ENCODE results near the gene TF.

The TF gene

DNA sequence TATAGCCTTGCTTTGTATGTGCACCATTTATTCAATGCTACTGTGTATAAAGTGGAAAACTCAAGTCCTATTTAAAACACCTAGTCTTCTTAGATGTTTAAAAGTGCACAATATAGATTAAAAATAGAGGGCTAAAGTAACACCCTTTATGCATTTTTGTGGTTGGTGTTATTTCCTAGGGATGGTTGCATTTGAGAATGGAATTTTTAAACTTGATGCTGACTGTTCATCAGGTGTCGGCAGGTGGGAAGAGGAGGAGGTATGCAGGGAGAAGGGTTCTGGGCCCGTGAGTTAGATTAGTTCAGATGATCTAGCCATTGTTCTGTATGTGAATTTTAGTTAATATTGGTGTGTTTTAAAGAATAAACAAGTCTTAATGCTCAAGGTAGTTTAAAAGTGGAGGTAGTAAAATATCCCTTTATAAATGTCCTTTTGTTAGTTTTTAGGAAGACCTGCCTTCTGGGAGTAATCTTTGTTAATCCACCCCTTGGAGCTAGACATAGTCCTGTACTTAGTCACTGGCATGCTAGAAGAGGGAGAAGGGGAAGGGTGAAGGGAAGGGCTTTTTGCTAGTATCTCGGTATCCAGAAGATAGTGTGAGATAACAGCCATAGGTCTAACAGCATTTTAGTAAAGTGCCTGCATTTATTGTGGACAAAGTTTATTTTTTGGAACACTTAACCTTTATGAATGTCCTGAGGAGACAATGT, 51.4 kb downstream of the TF start:
- TF ChIP-seq ZNF274 (IDR thresholded peaks at IDR 0.05; ENCODE audit: low read depth, low read length), result no peak

DNA sequence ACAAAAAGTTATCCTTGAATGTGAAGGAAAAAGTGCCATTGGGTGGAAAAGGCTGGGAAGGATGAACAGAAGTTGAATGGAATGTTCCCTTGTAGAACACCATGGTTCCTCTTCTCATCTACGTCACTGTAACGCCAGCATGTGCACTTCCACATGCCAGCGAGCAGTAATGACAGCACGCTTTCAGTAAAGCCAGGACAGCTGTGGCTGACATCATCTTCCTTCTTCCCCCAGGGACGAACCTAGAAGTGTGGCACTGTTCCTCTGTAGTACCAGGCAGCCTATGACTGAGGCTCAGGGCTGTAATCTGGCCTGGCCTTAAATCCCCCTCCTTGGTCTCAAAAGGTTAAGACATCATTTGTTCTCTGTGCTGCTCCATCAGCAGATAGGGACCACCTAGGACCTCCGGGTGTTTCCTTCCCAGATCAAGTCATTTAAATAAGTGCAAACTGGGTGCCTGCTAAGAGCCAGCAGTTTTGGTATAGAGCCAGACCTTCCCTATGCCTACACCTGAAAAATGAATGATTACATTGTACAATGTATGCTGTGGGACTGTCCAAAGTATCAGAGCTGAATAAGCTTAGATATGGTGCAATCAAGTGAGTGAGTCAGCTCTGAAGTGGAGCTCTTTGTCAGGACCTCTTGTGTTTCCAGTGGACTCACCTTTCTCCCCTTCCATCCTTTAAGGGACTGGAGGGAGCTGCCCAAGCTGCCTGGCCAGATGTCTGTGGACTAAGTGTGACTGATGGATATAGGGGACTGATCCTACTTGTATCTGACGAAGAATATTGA, 53.8 kb downstream of the TF start:
- no peak for TF ChIP-seq ZNF274 (IDR thresholded peaks at IDR 0.05; ENCODE audit: low read depth, low read length)
- H3K4me3 ChIP-seq (ENCODE audit: low read length), result no peak overlapping the region

More for the DNA sequence above, 51.4 kb downstream of the TF start:
- H3K4me3 ChIP-seq (ENCODE audit: low read length), result no peak overlapping the region

DNA sequence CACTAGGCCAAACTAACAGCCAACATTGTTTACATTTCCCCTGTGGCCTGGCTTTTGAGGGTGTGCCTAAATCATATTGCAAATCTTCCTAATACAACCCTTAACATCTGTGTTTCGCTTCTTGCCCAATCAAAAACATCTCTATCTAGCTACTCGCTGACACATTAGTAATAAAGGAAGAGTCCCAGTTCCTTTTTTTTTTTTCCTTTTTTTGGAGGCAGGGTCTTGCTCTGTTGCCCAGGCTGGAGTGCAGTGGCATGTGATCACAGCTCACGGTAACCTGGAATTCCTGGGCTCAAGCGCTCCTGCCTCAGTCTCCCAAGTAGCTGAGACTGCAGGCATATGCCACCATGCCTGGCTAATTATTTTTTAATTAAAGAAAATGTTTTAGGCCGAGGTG, 57.3 kb downstream of the TF start:
- TF ChIP-seq ZNF274 (IDR thresholded peaks at IDR 0.05; ENCODE audit: low read depth, low read length), result no peak
- H3K4me3 ChIP-seq (ENCODE audit: low read length), result no peak overlapping the region

DNA sequence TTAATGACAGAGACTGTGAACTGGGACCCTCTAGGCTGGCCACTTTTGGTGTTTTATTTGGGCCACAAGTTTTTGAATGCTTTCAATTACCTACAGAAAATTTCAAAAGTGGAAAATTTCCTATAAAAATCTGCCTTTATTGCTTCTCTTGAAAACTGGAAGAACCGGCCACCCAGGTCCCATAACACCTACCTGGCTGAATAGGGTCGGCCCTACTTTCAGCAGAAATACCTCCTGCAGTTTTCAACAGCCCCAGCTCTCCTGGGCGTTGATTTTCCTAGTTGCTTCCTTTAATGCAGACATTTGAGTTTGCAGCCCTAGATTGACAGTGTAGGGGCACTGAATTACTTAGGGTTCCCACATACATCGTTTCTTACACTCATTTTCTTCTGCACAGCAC, 58.7 kb downstream of the TF start:
- peak overlapping the region; percentile 23; the same call in 1 of the 2 replicates for H3K4me3 ChIP-seq (ENCODE audit: low read length)
- no peak for TF ChIP-seq ZNF274 (IDR thresholded peaks at IDR 0.05; ENCODE audit: low read depth, low read length)

DNA sequence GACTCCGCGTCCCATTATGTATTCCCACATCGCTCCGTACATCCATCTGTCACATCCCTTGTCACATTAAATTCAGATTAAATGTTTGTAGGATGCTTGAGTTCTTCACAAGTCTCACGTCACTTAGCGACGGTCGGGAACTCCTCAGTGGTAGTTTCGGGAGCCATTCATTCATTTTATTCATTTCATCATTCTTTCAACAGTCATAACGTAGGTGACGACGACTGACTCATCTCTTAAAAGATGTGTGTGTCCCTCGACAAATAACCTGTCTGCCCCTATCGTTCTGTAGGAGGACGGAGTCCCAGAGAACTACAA, 59.1 kb downstream of the TF start:
- peak overlapping the region; percentile 23; the same call in 1 of the 2 replicates for H3K4me3 ChIP-seq (ENCODE audit: low read length)
- TF ChIP-seq ZNF274 (IDR thresholded peaks at IDR 0.05; ENCODE audit: low read depth, low read length), result no peak

DNA sequence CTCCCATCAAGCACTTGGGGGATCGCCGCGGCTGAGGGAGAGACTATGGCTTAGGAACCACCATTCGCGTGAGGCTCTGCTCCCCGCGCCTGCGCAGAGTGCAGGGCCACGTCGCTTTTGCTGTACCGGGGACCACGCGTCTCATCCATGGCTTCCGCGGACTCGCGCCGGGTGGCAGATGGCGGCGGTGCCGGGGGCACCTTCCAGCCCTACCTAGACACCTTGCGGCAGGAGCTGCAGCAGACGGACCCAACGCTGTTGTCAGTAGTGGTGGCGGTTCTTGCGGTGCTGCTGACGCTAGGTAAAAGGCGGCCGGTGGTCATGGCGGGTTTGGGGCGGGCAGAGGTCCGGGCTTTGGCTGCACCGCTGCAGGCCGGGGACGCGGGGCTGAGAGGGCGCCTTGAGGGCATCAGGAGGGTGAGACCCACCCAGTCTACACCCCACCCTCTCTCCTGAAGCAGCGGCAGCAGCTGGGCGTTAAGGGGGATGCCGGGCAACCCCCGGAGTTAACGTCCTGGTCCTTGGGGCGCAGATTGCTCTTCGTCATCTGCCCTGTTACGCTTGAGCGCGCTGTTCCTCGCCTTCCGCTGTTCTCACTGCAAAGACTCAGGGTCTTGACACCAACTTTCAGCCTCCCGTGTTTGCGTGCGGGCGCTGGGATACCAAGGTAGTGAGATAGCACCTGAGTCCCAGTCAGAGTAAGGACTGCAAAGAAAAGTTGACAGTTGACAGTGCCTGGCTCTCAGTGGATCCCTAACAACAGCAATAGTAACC, 59.7 kb downstream of the TF start, which contains the start of gene SRPRB:
Gene SRPRB, plus strand, starts transcription at position 114 of the 774 bp plus-strand sequence. Its CDS starts 34 bp downstream, at position 148.
- H3K4me3 ChIP-seq (ENCODE audit: low read length), result peak within 1 kb of the TSS; percentile 79

DNA sequence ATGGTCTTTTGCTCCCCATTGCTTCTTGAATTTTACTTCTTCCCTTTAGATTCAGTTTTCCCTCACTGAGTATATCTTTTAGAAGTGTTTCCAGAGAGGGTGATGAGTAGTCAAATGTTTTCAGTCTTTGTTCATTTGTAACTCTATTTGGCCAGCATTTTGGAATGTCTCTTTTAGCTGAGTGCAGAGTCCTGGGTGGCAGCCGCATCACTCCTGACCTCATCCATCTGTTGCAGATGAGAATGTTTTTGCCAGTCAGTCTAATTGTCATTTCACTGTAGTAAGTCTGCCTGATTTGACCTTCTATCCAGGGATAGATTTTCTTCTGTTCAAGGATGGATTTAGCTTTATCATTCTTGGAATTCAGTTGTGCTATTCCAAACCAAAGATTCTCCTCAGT, 66.7 kb downstream of the TF start:
- TF ChIP-seq ZNF274 (IDR thresholded peaks at IDR 0.05; ENCODE audit: low read depth, low read length), result no peak
- H3K4me3 ChIP-seq (ENCODE audit: low read length), result no peak overlapping the region

More for the DNA sequence above, 59.7 kb downstream of the TF start, which contains the start of gene SRPRB:
- no peak for TF ChIP-seq ZNF274 (IDR thresholded peaks at IDR 0.05; ENCODE audit: low read depth, low read length)

DNA sequence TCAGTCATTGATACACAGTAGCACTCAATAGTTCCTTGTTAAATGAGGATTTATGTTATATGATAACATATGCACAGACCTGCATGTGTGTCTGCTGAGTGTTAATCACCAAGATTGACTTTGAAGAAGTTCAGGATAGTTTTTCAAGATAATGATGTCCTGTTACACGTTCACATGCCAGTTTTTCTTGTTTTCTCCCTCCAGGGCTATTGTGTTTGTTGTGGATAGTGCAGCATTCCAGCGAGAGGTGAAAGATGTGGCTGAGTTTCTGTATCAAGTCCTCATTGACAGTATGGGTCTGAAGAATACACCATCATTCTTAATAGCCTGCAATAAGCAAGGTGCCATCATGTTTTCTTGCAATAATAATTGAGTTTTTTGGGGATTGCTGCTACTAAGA, 69.2 kb downstream of the TF start:
- TF ChIP-seq ZNF274 (IDR thresholded peaks at IDR 0.05; ENCODE audit: low read depth, low read length), result no peak
- H3K4me3 ChIP-seq (ENCODE audit: low read length), result no peak overlapping the region

DNA sequence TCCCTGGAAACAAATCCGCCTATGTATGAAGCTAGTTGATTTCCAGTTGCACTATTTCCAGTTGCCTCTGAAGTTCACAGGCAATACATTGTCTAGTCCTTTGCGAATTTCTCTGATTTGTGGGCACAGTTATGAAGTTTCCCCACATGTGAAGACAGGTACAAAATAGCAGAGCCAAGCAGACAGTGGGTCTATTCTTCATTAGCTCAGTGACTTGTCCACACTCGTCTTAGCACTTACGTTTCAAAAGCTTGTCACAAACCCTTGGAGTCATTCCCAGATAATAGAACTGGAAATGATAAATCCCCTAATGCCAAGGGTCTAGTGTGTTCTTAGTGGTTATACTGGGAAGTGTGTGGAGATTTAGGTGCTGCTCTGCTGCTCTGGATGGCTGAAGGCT, 73.9 kb downstream of the TF start:
- no peak for TF ChIP-seq ZNF274 (IDR thresholded peaks at IDR 0.05; ENCODE audit: low read depth, low read length)
- H3K4me3 ChIP-seq (ENCODE audit: low read length), result no peak overlapping the region

DNA sequence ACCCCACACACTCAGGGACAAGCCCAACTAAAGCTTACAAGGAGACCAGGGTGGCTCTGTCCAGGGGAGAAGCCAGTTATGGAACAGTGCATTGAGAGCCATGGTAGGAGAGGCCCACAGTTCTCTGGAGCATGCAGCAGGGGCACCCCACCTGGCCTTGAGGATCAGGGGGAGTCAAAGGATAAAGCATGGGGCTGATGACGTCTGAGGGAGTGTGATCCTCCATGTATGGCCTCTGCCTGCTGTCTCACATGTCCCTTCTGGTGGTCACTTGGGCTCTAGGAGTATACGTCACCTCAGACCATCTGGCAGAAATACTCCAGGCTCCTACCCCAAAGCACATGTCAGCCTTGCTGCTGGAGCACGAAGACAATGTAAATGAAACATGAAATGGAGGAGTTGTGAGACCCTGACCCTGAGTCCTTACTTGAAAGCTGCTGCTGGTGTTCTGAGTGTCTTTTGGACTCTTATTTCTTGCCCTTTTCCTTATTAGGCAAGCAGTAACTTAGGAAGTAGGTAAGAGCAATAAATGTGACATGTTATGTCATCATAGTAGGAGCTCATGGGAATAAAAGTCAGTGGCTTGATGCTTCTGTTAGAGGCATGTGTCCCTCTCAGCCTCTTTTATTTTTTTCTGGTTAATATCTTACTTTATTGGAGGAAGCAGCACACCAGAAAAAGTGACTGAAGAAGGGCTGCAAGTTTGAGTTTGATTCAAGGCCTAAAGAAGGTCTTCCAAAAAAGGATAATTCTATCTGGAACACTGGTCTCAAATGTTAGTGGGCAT, 74.9 kb downstream of the TF start:
- H3K4me3 ChIP-seq (ENCODE audit: low read length), result no peak overlapping the region
- no peak for TF ChIP-seq ZNF274 (IDR thresholded peaks at IDR 0.05; ENCODE audit: low read depth, low read length)

DNA sequence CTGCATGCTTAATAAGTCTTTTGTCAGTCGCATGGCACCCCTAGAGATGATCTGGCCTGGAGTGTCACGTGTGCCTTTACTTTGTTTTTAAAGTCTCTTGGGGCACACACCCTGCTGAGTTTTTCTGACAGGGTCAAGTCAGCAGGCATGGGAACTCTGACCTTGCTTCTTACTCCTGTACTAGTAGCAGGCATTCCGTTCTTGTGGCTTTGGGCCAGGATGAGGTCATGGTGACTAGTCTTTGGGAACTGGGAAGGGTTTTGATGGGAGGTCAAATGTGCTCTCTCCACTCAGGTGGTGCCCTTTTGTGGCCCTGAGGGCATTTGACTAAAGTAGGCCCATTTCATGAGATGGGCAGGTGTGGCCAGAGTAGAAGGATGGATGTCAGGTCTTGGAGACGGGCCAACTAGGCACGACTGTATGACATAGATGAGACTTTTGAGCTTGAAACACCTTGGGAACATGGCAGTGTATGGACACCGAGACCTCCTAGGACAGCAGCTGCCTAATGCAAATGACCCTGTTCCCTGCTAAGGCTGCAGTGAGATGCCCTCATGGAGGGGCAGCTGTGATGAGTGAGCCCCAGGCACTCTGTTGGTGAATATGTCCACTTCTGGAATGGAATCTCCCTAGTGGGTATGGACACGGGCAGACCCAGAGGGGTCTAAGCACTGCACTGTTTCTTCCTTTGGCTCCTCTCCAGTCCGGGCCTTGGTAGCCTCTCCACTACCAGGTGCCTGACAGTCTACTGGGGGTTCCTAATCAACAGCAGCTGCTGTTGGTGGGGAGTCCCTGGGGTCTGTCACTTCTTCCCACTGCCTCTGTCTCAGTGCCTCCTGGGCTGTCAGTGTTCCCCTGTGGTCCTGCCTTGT, 75.8 kb downstream of the TF start:
- H3K4me3 ChIP-seq (ENCODE audit: low read length), result no peak overlapping the region
- no peak for TF ChIP-seq ZNF274 (IDR thresholded peaks at IDR 0.05; ENCODE audit: low read depth, low read length)

DNA sequence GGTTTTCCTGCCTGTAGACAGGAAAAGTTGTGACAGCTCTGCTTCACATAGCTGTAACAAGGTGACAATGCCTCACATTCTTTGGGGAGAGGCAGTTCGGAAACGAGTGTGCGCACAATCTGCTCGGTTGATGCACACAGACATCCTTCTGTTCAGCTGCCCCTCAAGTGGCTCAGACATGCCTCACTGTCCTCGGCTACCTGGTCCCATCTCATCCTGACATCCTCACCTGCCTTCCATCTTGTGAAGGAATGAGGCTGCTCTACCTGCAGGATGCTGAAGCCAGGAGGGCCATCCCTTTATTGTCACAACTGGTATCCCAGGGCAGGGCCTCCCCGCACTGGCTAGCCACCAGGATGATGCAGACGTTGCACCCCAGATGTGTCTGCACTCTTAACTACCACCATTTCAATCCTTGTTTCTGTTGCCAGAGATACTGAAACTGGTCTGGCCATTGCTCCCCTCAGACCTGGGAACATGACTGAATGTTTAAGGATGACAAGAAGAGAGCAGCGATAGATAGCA, 78.8 kb downstream of the TF start:
- TF ChIP-seq ZNF274 (IDR thresholded peaks at IDR 0.05; ENCODE audit: low read depth, low read length), result no peak
- H3K4me3 ChIP-seq (ENCODE audit: low read length), result no peak overlapping the region

Measured in GM08714 (cell line).